ENCODE results near the gene PDGFD. TPM values are rescaled to one million over a fixed set of nuclear protein-coding genes. Genes with fewer than 3 reads are reported as not detected.

The PDGFD gene
- total and polyA plus RNA-seq, 12 donors = 6.0 to 17.5 (median 10.7) TPM

- H3K27ac ChIP-seq = no peak overlapping the region
- no peak for ATAC-seq
- H3K4me1 ChIP-seq = no peaks in the 10 kb centered on the region
- H3K27me3 ChIP-seq = no peaks in the 10 kb centered on the region
- intact Hi-C loops (cut with DNase I) = no loop called here
- no peak for DNase-seq
- H3K36me3 ChIP-seq = no peaks in the 10 kb centered on the region
- no peaks in the 10 kb centered on the region for H3K9me3 ChIP-seq
- WGBS, 2 donors = 94 to 97% methylated on average over 3 of the region's 3 CpGs
- TF ChIP-seq CTCF (IDR thresholded peaks at IDR 0.05) = no peak
- H3K4me3 ChIP-seq = no peak overlapping the region
Measured at GRCh38 chr11:103862802-103863174, 301.2 kb downstream of the PDGFD start.

GRCh38 chr11:103862094-103862801, 301.7 kb downstream of the PDGFD start:
- intact Hi-C loops (cut with DNase I) = no loop called here
- ATAC-seq (no peak), DNase-seq (no peak)
- H3K4me3 ChIP-seq = no peak overlapping the region
- H3K36me3 ChIP-seq = no peaks in the 10 kb centered on the region
- 82 to 89% methylated on average over 9 of the region's 9 CpGs for WGBS, 2 donors
- no peak for TF ChIP-seq CTCF (IDR thresholded peaks at IDR 0.05)
- H3K27ac ChIP-seq = no peak overlapping the region
- no peaks in the 10 kb centered on the region for H3K27me3 ChIP-seq
- H3K9me3 ChIP-seq = peaks cover 0 to 4% (median 0%) of the 10 kb centered on the region in 11 donors
- no peaks in the 10 kb centered on the region for H3K4me1 ChIP-seq

Other genes starting within 250 kb of the PDGFD start
- not detected for gene DDI1, start 127.5 kb downstream of the PDGFD start, total RNA-seq
- gene DDI1, start 127.5 kb downstream of the PDGFD start, polyA plus RNA-seq = not detected

Data from heart right ventricle (tissue), 16 donors.